GM13976 (cell line): ENCODE results near the gene DSCAML1.
"Not testable (repeated sequence)": the region's sequence is repeated elsewhere in the genome, so short reads cannot be mapped to it uniquely, and the experiment has no call there.

ENCODE experiments used
- DNase-seq: peaks from one replicate; pipeline ENCODE4 v3.0.0; 2012; ENCODE audit warnings: low spot score
- CTCF ChIP-seq: IDR thresholded peaks from 2 replicates; pipeline ENCODE4 v1.5.1; 2012; ENCODE audit warnings: borderline replicate concordance, mild to moderate bottlenecking; ENCODE audit not compliant: insufficient read depth; ENCODE audit errors: extremely low read depth, missing control alignments, control extremely low read depth
- in situ Hi-C: fragments of 300-500 bp; cut with MboI; formaldehyde crosslinking; loops from one replicate; pipeline ENCODE4 v1.12.0; 2022; ENCODE audit warnings: low sequenced_read_pairs, mixed read lengths, inconsistent platforms; ENCODE audit not compliant: unreplicated experiment

Gene DSCAML1

GRCh38 chr11:117766026-117766425 lies 31.0 kb downstream of the DSCAML1 start:
- in situ Hi-C loops: no loop called here
- TF ChIP-seq CTCF: no peak
- no peak for DNase-seq

GRCh38 chr11:117765068-117765467 lies 31.9 kb downstream of the DSCAML1 start:
- TF ChIP-seq CTCF: no peak
- in situ Hi-C loops: no loop called here
- no peak for DNase-seq

- DNase-seq, in situ Hi-C loops: not testable (repeated sequence)
Measured at GRCh38 chr11:117763465-117763864, 33.6 kb downstream of the DSCAML1 start.

GRCh38 chr11:117761993-117762392 lies 35.0 kb downstream of the DSCAML1 start:
- no peak for DNase-seq
- no peak for TF ChIP-seq CTCF
- in situ Hi-C loops: no loop called here

- TF ChIP-seq CTCF: no peak
- no peak for DNase-seq
- in situ Hi-C loops: no loop called here
Measured at GRCh38 chr11:117759305-117759704, 37.7 kb downstream of the DSCAML1 start.

GRCh38 chr11:117754030-117754429 lies 43.0 kb downstream of the DSCAML1 start:
- no peak for TF ChIP-seq CTCF
- in situ Hi-C loops: no loop called here
- DNase-seq: no peak

- DNase-seq: no peak
- in situ Hi-C loops: no loop called here
- TF ChIP-seq CTCF: no peak
Measured at GRCh38 chr11:117752721-117753237, 44.2 kb downstream of the DSCAML1 start.
